Activated T-cell treated with anti-CD3 and anti-CD28 coated beads, Interleukin-2, amount 50 U/mL, for 72 hours (primary cell): ENCODE results near the gene GRM8. TPM values are rescaled to one million over a fixed set of nuclear protein-coding genes. Genes with fewer than 3 reads are reported as not detected.
A peak's percentile ranks its signal among the peaks of the same experiment; 100 is the strongest.
"Not testable (repeated sequence)": the region's sequence is repeated elsewhere in the genome, so short reads cannot be mapped to it uniquely, and the experiment has no call there.

Experiments used
- ATAC-seq, 2 donors: fragments of 150-1000 bp; cut with Tn5 transposase; replicated peaks in 1 of 2; 2 replicates each; pipeline ENCODE4 v1.10.0; 2021; ENCODE audit warnings: moderate library complexity in 2 of 2, mild to moderate bottlenecking in 1 of 2
- DNase-seq, 2 donors: peaks; one replicate each; pipeline ENCODE4 v3.0.0; 2021 to 2022; ENCODE audit warnings: mixed read lengths in 1 of 2
- H3K27ac Mint-ChIP-seq: one replicate; pipeline ENCODE4 v1.8.0; 2022; ENCODE audit warnings: mild to moderate bottlenecking, moderate library complexity, mixed read lengths
- H3K27me3 Mint-ChIP-seq: one replicate; pipeline ENCODE4 v1.8.0; 2022; ENCODE audit warnings: low read depth, mixed read lengths
- H3K36me3 Mint-ChIP-seq, 2 donors: one replicate each; pipeline ENCODE4 v1.8.0; 2022; ENCODE audit warnings: mixed read lengths in 2 of 2, mild to moderate bottlenecking in 1 of 2; ENCODE audit not compliant: insufficient read depth in 2 of 2
- H3K4me1 Mint-ChIP-seq: one replicate; pipeline ENCODE4 v1.8.0; 2022; ENCODE audit warnings: low read depth, mixed read lengths
- H3K4me3 Mint-ChIP-seq, 2 donors: one replicate each; pipeline ENCODE4 v1.8.0; 2022; ENCODE audit warnings: mild to moderate bottlenecking in 2 of 2, mixed read lengths in 2 of 2, moderate library complexity in 2 of 2
- H3K9me3 Mint-ChIP-seq, 2 donors: one replicate each; pipeline ENCODE4 v1.8.0; 2022; ENCODE audit warnings: mixed read lengths in 2 of 2
- total RNA-seq, 2 donors: library from RNA; stranded (reverse); gene quantifications; one replicate each; pipeline ENCODE4 v1.2.3, GENCODE V29; 2022

Gene GRM8
- total RNA-seq, 2 donors from 2014 or later: not detected

- Mint-ChIP-seq H3K27me3 (peaks cover 3% of the 10 kb centered on the region), H3K4me3 (no peak overlapping the region), H3K36me3 (no peaks in the 10 kb centered on the region), H3K9me3 (no peaks in the 10 kb centered on the region), H3K4me1 (no peaks in the 10 kb centered on the region), H3K27ac (no peak overlapping the region)
- DNase-seq (no peak), ATAC-seq (no peak)
Observed at GRCh38 chr7:126959649-126960048, 293.1 kb downstream of the GRM8 start.

- no peaks in the 10 kb centered on the region for H3K4me1 Mint-ChIP-seq
- DNase-seq (no peak), ATAC-seq (no peak)
- H3K27ac Mint-ChIP-seq: no peak overlapping the region
- no peaks in the 10 kb centered on the region for H3K36me3 Mint-ChIP-seq
- peaks cover 6% of the 10 kb centered on the region for H3K27me3 Mint-ChIP-seq
- H3K4me3 Mint-ChIP-seq: no peak overlapping the region
- no peaks in the 10 kb centered on the region for H3K9me3 Mint-ChIP-seq
Observed at GRCh38 chr7:126958367-126958766, 294.4 kb downstream of the GRM8 start.

- DNase-seq (no peak), ATAC-seq (no peak)
- Mint-ChIP-seq H3K4me3 (no peak overlapping the region), H3K4me1 (no peaks in the 10 kb centered on the region), H3K36me3 (no peaks in the 10 kb centered on the region), H3K27me3 (peaks cover 6% of the 10 kb centered on the region), H3K27ac (no peak overlapping the region), H3K9me3 (no peaks in the 10 kb centered on the region)
Observed at GRCh38 chr7:126957443-126957842, 295.3 kb downstream of the GRM8 start.

GRCh38 chr7:126953461-126953860 lies 299.3 kb downstream of the GRM8 start:
- DNase-seq: no peak

GRCh38 chr7:126948664-126949063 lies 304.1 kb downstream of the GRM8 start:
- Mint-ChIP-seq H3K9me3 (no peaks in the 10 kb centered on the region), H3K27me3 (peaks cover 8% of the 10 kb centered on the region), H3K36me3 (no peaks in the 10 kb centered on the region), H3K4me3 (no peak overlapping the region), H3K4me1 (no peaks in the 10 kb centered on the region), H3K27ac (no peak overlapping the region)
- ATAC-seq: no peak
- DNase-seq: no peak

More at GRCh38 chr7:126953461-126953860, 299.3 kb downstream of the GRM8 start:
- Mint-ChIP-seq H3K4me1 (no peaks in the 10 kb centered on the region), H3K36me3 (no peaks in the 10 kb centered on the region), H3K27me3 (peaks cover 14% of the 10 kb centered on the region), H3K4me3 (no peak overlapping the region), H3K9me3 (no peaks in the 10 kb centered on the region), H3K27ac (no peak overlapping the region)
- ATAC-seq: no peak

- ATAC-seq (peak in 1 of 2 donors; percentile 56), DNase-seq (no peak)
- Mint-ChIP-seq H3K36me3 (no peaks in the 10 kb centered on the region), H3K4me3 (no peak overlapping the region), H3K27ac (no peak overlapping the region), H3K9me3 (no peaks in the 10 kb centered on the region), H3K27me3 (peaks cover 2% of the 10 kb centered on the region), H3K4me1 (no peaks in the 10 kb centered on the region)
Observed at GRCh38 chr7:126940723-126941307, 311.9 kb downstream of the GRM8 start.

- ATAC-seq (no peak), DNase-seq (no peak)
- Mint-ChIP-seq H3K36me3 (no peaks in the 10 kb centered on the region), H3K27ac (no peak overlapping the region), H3K4me3 (no peak overlapping the region), H3K9me3 (no peaks in the 10 kb centered on the region), H3K4me1 (no peaks in the 10 kb centered on the region), H3K27me3 (peaks cover 13% of the 10 kb centered on the region)
Observed at GRCh38 chr7:126937171-126937570, 315.6 kb downstream of the GRM8 start.

- no peak for DNase-seq
Observed at GRCh38 chr7:126931581-126931980, 321.2 kb downstream of the GRM8 start.

GRCh38 chr7:126930166-126930565 lies 322.6 kb downstream of the GRM8 start:
- Mint-ChIP-seq H3K4me1 (no peaks in the 10 kb centered on the region), H3K36me3 (no peaks in the 10 kb centered on the region), H3K27ac (no peak overlapping the region), H3K27me3 (peaks cover 5% of the 10 kb centered on the region), H3K9me3 (no peaks in the 10 kb centered on the region), H3K4me3 (no peak overlapping the region)
- ATAC-seq (no peak), DNase-seq (no peak)

More at GRCh38 chr7:126931581-126931980, 321.2 kb downstream of the GRM8 start:
- Mint-ChIP-seq H3K27me3 (peaks cover 13% of the 10 kb centered on the region), H3K27ac (no peak overlapping the region), H3K4me1 (no peaks in the 10 kb centered on the region), H3K4me3 (no peak overlapping the region), H3K9me3 (no peaks in the 10 kb centered on the region), H3K36me3 (no peaks in the 10 kb centered on the region)
- ATAC-seq: no peak

- Mint-ChIP-seq H3K9me3 (peaks cover 0 to 1% of the 10 kb centered on the region in 2 donors), H3K4me3 (no peak overlapping the region), H3K27me3 (no peaks in the 10 kb centered on the region), H3K27ac (no peak overlapping the region), H3K4me1 (no peaks in the 10 kb centered on the region), H3K36me3 (no peaks in the 10 kb centered on the region)
- no peak for ATAC-seq
- DNase-seq: no peak
Observed at GRCh38 chr7:126924477-126924876, 328.3 kb downstream of the GRM8 start.

GRCh38 chr7:126911627-126912026 lies 341.1 kb downstream of the GRM8 start:
- not testable (repeated sequence) for H3K27ac Mint-ChIP-seq, H3K9me3 Mint-ChIP-seq, H3K4me3 Mint-ChIP-seq, DNase-seq, H3K4me1 Mint-ChIP-seq, H3K36me3 Mint-ChIP-seq, H3K27me3 Mint-ChIP-seq, ATAC-seq

GRCh38 chr7:126908564-126908963 lies 344.2 kb downstream of the GRM8 start:
- H3K36me3 Mint-ChIP-seq, H3K4me3 Mint-ChIP-seq, H3K27ac Mint-ChIP-seq: not testable (repeated sequence)

GRCh38 chr7:126907657-126908056 lies 345.1 kb downstream of the GRM8 start:
- not testable (repeated sequence) for DNase-seq, H3K4me1 Mint-ChIP-seq

More at GRCh38 chr7:126908564-126908963, 344.2 kb downstream of the GRM8 start:
- not testable (repeated sequence) for H3K4me1 Mint-ChIP-seq, H3K9me3 Mint-ChIP-seq, DNase-seq, ATAC-seq, H3K27me3 Mint-ChIP-seq

GRCh38 chr7:126905255-126905654 lies 347.5 kb downstream of the GRM8 start:
- not testable (repeated sequence) for H3K36me3 Mint-ChIP-seq, H3K4me3 Mint-ChIP-seq, ATAC-seq, H3K9me3 Mint-ChIP-seq, H3K27ac Mint-ChIP-seq, H3K4me1 Mint-ChIP-seq, DNase-seq, H3K27me3 Mint-ChIP-seq

More at GRCh38 chr7:126907657-126908056, 345.1 kb downstream of the GRM8 start:
- not testable (repeated sequence) for ATAC-seq, H3K9me3 Mint-ChIP-seq, H3K36me3 Mint-ChIP-seq, H3K27me3 Mint-ChIP-seq, H3K4me3 Mint-ChIP-seq, H3K27ac Mint-ChIP-seq
